HEK293 (cell line): ENCODE data around the gene SPATA31C2.

ENCODE experiments used
- CTCF ChIA-PET: fragments of 350-600 bp; formaldehyde crosslinking; extraction: SDS; loops from one replicate; lab custom pipeline; 2021; ENCODE audit warnings: antibody characterized with exemption; lab: Yijun Ruan, JAX
- POLR2A ChIA-PET: fragments of 300-600 bp; formaldehyde crosslinking; extraction: SDS; loops from one replicate; lab custom pipeline; 2020; ENCODE audit warnings: antibody characterized with exemption, inconsistent platforms; lab: Yijun Ruan, JAX
- H3K27ac ChIP-seq: fragments of 200-500 bp; sonication (Bioruptor generic); 2 replicates; pipeline ENCODE4 v1.5.1; 2014; ENCODE audit warnings: low read depth, low read length, control low read depth, inconsistent platforms; ENCODE audit errors: extremely low read depth
- H3K36me3 ChIP-seq, 2 experiments: fragments of 200-500 bp in 1 of 2; sonication (Bioruptor generic) in 1 of 2; 1 replicate in 1 of 2; 2 replicates in 1 of 2; pipeline ENCODE4 v1.5.1; 2014 to 2017; ENCODE audit warnings: inconsistent platforms in 2 of 2, low read length in 2 of 2; ENCODE audit not compliant: control insufficient read depth in 2 of 2, insufficient read depth in 1 of 2
- H3K4me1 ChIP-seq: fragments of 200-500 bp; sonication (Bioruptor generic); 2 replicates; pipeline ENCODE4 v1.5.1; 2014; ENCODE audit warnings: mild to moderate bottlenecking, low read length, inconsistent platforms; ENCODE audit not compliant: control insufficient read depth, insufficient read depth
- H3K4me3 ChIP-seq: 2 replicates; pipeline ENCODE4 v1.5.1; 2011; ENCODE audit warnings: low read depth, mild to moderate bottlenecking, control low read depth, low read length, moderate library complexity
- H3K9me3 ChIP-seq: fragments of 200-500 bp; sonication (Bioruptor generic); 2 replicates; pipeline ENCODE4 v1.5.1; 2014; ENCODE audit warnings: low read depth, low read length, inconsistent platforms; ENCODE audit not compliant: control insufficient read depth, insufficient read depth
- KLF16 ChIP-seq: fragments of 450-650 bp; formaldehyde crosslinking; IDR thresholded peaks from 2 replicates; pipeline ENCODE4 v1.5.1; 2017; ENCODE audit warnings: missing biosample characterization, missing genetic modification characterization
- KLF7 ChIP-seq: fragments of 450-650 bp; formaldehyde crosslinking; IDR thresholded peaks from 2 replicates; pipeline ENCODE4 v1.5.1; 2016; ENCODE audit warnings: missing biosample characterization, missing genetic modification characterization, borderline replicate concordance
- PRDM4 ChIP-seq: fragments of 450-650 bp; formaldehyde crosslinking; IDR thresholded peaks from 2 replicates; pipeline ENCODE4 v1.5.1; 2017; ENCODE audit warnings: missing biosample characterization, missing genetic modification characterization
- ZBTB26 ChIP-seq: fragments of 450-650 bp; formaldehyde crosslinking; optimal IDR thresholded peaks from 2 replicates; pipeline ENCODE3; 2016; ENCODE audit warnings: missing biosample characterization, mild to moderate bottlenecking, missing genetic modification characterization
- ZNF23 ChIP-seq: fragments of 450-650 bp; formaldehyde crosslinking; IDR thresholded peaks from 2 replicates; pipeline ENCODE4 v1.5.1; 2016; ENCODE audit warnings: missing biosample characterization, missing genetic modification characterization, borderline replicate concordance
- ZNF530 ChIP-seq: fragments of 450-650 bp; formaldehyde crosslinking; IDR thresholded peaks from 2 replicates; pipeline ENCODE4 v1.5.1; 2016; ENCODE audit warnings: low read depth, missing biosample characterization, missing genetic modification characterization
- ZNF610 ChIP-seq: fragments of 450-650 bp; formaldehyde crosslinking; IDR thresholded peaks from 2 replicates; pipeline ENCODE4 v1.5.1; 2016; ENCODE audit warnings: missing biosample characterization, missing genetic modification characterization, borderline replicate concordance
- ZNF629 ChIP-seq: fragments of 450-650 bp; formaldehyde crosslinking; IDR thresholded peaks from 2 replicates; pipeline ENCODE4 v1.5.1; 2017; ENCODE audit warnings: missing biosample characterization, missing genetic modification characterization
- ZNF791 ChIP-seq: fragments of 450-650 bp; formaldehyde crosslinking; IDR thresholded peaks from 2 replicates; pipeline ENCODE4 v1.5.1; 2016; ENCODE audit warnings: missing biosample characterization, missing genetic modification characterization
- ZNF843 ChIP-seq: fragments of 450-650 bp; formaldehyde crosslinking; IDR thresholded peaks from 2 replicates; pipeline ENCODE4 v1.5.1; 2016; ENCODE audit warnings: missing biosample characterization, missing genetic modification characterization
- TF ChIP-seq, protein P1 (sequence below): fragments of 450-650 bp; formaldehyde crosslinking; IDR thresholded peaks from 2 replicates; pipeline ENCODE4 v1.5.1; 2016; ENCODE audit warnings: missing biosample characterization, missing genetic modification characterization
- TF ChIP-seq, protein P2 (sequence below): fragments of 450-650 bp; formaldehyde crosslinking; IDR thresholded peaks from 2 replicates; pipeline ENCODE4; 2016; ENCODE audit warnings: missing biosample characterization, missing genetic modification characterization
- TF ChIP-seq, protein P3 (sequence below): fragments of 450-650 bp; formaldehyde crosslinking; IDR thresholded peaks from 2 replicates; pipeline ENCODE4 v1.5.1; 2016; ENCODE audit warnings: missing biosample characterization, missing genetic modification characterization, borderline replicate concordance

Gene SPATA31C2

GRCh38 chr9:88186495-88187110 is 48.3 kb upstream of the SPATA31C2 start:
- Histone ChIP-seq H3K4me1 (no peaks in the 10 kb centered on the region), H3K27ac (no peak overlapping the region)
- TF ChIP-seq, protein P1, sequence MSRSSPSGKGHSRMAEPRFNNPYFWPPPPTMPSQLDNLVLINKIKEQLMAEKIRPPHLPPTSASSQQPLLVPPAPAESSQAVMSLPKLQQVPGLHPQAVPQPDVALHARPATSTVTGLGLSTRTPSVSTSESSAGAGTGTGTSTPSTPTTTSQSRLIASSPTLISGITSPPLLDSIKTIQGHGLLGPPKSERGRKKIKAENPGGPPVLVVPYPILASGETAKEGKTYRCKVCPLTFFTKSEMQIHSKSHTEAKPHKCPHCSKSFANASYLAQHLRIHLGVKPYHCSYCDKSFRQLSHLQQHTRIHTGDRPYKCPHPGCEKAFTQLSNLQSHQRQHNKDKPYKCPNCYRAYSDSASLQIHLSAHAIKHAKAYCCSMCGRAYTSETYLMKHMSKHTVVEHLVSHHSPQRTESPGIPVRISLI (tag by site-specific recombination) = no peak
- TF ChIP-seq ZNF530 (tag by site-specific recombination) (no peak), ZNF629 (tag by site-specific recombination) (no peak), PRDM4 (no peak), ZNF843 (tag by site-specific recombination) (no peak), KLF16 (tag by site-specific recombination) (no peak), KLF7 (tag by site-specific recombination) (no peak), ZNF610 (tag by site-specific recombination) (no peak), ZNF23 (no peak), ZNF791 (tag by site-specific recombination) (no peak), ZBTB26 (tag by site-specific recombination) (no peak)
- TF ChIP-seq, protein P2, sequence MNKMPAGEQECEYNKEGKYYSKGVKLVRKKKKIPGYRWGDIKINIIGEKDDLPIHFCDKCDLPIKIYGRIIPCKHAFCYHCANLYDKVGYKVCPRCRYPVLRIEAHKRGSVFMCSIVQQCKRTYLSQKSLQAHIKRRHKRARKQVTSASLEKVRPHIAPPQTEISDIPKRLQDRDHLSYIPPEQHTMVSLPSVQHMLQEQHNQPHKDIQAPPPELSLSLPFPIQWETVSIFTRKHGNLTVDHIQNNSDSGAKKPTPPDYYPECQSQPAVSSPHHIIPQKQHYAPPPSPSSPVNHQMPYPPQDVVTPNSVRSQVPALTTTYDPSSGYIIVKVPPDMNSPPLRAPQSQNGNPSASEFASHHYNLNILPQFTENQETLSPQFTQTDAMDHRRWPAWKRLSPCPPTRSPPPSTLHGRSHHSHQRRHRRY (tag by site-specific recombination) = no peak
- TF ChIP-seq, protein P3, sequence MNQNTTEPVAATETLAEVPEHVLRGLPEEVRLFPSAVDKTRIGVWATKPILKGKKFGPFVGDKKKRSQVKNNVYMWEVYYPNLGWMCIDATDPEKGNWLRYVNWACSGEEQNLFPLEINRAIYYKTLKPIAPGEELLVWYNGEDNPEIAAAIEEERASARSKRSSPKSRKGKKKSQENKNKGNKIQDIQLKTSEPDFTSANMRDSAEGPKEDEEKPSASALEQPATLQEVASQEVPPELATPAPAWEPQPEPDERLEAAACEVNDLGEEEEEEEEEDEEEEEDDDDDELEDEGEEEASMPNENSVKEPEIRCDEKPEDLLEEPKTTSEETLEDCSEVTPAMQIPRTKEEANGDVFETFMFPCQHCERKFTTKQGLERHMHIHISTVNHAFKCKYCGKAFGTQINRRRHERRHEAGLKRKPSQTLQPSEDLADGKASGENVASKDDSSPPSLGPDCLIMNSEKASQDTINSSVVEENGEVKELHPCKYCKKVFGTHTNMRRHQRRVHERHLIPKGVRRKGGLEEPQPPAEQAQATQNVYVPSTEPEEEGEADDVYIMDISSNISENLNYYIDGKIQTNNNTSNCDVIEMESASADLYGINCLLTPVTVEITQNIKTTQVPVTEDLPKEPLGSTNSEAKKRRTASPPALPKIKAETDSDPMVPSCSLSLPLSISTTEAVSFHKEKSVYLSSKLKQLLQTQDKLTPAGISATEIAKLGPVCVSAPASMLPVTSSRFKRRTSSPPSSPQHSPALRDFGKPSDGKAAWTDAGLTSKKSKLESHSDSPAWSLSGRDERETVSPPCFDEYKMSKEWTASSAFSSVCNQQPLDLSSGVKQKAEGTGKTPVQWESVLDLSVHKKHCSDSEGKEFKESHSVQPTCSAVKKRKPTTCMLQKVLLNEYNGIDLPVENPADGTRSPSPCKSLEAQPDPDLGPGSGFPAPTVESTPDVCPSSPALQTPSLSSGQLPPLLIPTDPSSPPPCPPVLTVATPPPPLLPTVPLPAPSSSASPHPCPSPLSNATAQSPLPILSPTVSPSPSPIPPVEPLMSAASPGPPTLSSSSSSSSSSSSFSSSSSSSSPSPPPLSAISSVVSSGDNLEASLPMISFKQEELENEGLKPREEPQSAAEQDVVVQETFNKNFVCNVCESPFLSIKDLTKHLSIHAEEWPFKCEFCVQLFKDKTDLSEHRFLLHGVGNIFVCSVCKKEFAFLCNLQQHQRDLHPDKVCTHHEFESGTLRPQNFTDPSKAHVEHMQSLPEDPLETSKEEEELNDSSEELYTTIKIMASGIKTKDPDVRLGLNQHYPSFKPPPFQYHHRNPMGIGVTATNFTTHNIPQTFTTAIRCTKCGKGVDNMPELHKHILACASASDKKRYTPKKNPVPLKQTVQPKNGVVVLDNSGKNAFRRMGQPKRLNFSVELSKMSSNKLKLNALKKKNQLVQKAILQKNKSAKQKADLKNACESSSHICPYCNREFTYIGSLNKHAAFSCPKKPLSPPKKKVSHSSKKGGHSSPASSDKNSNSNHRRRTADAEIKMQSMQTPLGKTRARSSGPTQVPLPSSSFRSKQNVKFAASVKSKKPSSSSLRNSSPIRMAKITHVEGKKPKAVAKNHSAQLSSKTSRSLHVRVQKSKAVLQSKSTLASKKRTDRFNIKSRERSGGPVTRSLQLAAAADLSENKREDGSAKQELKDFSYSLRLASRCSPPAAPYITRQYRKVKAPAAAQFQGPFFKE (tag by site-specific recombination) = no peak
- TF ChIP-seq, all 188 proteins: peak for 0
- no peak overlapping the region for H3K4me3 ChIP-seq
- CTCF ChIA-PET = interaction anchor here (0.6 kb wide), 2 partner anchors 128 to 217 kb away, joined by 6 to 7 read pairs; no protein-coding TSS in a partner anchor
- POLR2A ChIA-PET = no interaction called here
- no peaks in the 10 kb centered on the region for H3K36me3 ChIP-seq
- no peaks in the 10 kb centered on the region for H3K9me3 ChIP-seq
